HG03442 (cell line): Measurements from ENCODE around the gene FNDC3B.

Experiments used
- ATAC-seq: cut with Tn5 transposase; IDR thresholded peaks from one replicate; pipeline ENCODE4 v1.9.1; 2021; ENCODE audit warnings: mild to moderate bottlenecking, moderate library complexity; ENCODE audit not compliant: unreplicated experiment

Gene FNDC3B

GRCh38 chr3:172071780-172072330, 32.5 kb downstream of the FNDC3B start:
- ATAC-seq: no peak

- no peak for ATAC-seq
Observed at GRCh38 chr3:172072543-172072942, 33.2 kb downstream of the FNDC3B start.

- ATAC-seq: no peak
Observed at GRCh38 chr3:172073262-172073915, 34.0 kb downstream of the FNDC3B start.

- no peak for ATAC-seq
Observed at GRCh38 chr3:172074032-172074431, 34.7 kb downstream of the FNDC3B start.

- ATAC-seq: no peak
Observed at GRCh38 chr3:172074586-172074985, 35.2 kb downstream of the FNDC3B start.

- no peak for ATAC-seq
Observed at GRCh38 chr3:172076212-172076611, 36.8 kb downstream of the FNDC3B start.

GRCh38 chr3:172077197-172077757, 37.9 kb downstream of the FNDC3B start:
- ATAC-seq: no peak

- ATAC-seq: no peak
Observed at GRCh38 chr3:172078244-172078643, 38.9 kb downstream of the FNDC3B start.

- ATAC-seq: no peak
Observed at GRCh38 chr3:172078721-172079120, 39.3 kb downstream of the FNDC3B start.

GRCh38 chr3:172079326-172079976, 40.1 kb downstream of the FNDC3B start:
- no peak for ATAC-seq

- ATAC-seq: no peak
Observed at GRCh38 chr3:172080503-172080902, 41.1 kb downstream of the FNDC3B start.

GRCh38 chr3:172082269-172082668, 42.9 kb downstream of the FNDC3B start:
- ATAC-seq: no peak

- ATAC-seq: no peak
Observed at GRCh38 chr3:172082820-172083513, 43.6 kb downstream of the FNDC3B start.

GRCh38 chr3:172083995-172084409, 44.6 kb downstream of the FNDC3B start:
- ATAC-seq: no peak

- no peak for ATAC-seq
Observed at GRCh38 chr3:172084871-172085556, 45.6 kb downstream of the FNDC3B start.

GRCh38 chr3:172085557-172085895, 46.1 kb downstream of the FNDC3B start:
- ATAC-seq: no peak

- ATAC-seq: no peak
Observed at GRCh38 chr3:172086071-172086470, 46.7 kb downstream of the FNDC3B start.

- ATAC-seq: no peak
Observed at GRCh38 chr3:172087198-172087597, 47.8 kb downstream of the FNDC3B start.

GRCh38 chr3:172087602-172088580, 48.5 kb downstream of the FNDC3B start:
- ATAC-seq: peak; percentile 87

GRCh38 chr3:172089250-172089649, 49.9 kb downstream of the FNDC3B start:
- no peak for ATAC-seq
